GM19023 (cell line): Measurements from ENCODE around the gene RPS5.
"Not testable (repeated sequence)": the region's sequence is repeated elsewhere in the genome, so short reads cannot be mapped to it uniquely, and the experiment has no call there.

Experiments
- ATAC-seq: cut with Tn5 transposase; IDR thresholded peaks from one replicate; pipeline ENCODE4 v1.9.1; 2021; ENCODE audit warnings: mild to moderate bottlenecking, moderate library complexity; ENCODE audit not compliant: unreplicated experiment

RPS5 gene

DNA sequence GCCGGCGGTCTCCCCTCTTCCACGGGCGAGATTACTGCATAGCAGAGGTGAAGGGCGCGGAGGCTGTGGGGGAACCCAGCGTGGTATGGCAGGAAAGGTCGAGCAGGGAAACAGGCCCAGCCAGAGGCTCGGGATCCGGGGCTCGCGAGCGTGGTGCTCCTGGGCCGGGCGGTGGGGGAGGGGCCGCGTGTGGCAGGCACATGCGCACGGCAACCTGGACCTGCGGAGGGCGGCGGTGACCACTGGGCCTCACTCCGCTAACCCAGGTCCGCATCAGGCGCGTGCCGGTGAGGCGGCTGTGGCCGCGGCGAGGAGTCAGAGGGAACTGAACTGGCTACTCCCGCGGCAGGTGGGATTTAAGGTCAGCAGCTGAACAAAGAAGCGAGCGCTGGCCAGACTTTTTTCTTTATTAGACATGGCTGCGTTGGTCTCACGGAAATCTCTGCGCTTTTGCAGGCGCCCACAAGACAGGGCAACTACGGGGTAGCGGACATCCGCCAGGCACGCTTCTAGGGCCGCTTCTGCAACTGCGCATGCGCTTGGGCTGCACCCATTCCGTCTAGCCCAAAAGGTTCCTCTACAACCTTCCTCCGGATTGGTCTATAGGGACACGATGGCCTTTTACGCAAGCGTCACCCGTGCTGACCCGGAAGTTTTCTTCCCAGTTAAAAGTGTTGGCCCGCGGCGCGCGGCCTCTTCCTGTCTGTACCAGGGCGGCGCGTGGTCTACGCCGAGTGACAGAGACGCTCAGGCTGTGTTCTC lies at the start of gene RPS5:
RPS5 (plus strand) TSS at position 694 of the 762 bp plus-strand sequence. CDS start 869 bp downstream, outside the sequence.
- ATAC-seq = peak; percentile 80

DNA sequence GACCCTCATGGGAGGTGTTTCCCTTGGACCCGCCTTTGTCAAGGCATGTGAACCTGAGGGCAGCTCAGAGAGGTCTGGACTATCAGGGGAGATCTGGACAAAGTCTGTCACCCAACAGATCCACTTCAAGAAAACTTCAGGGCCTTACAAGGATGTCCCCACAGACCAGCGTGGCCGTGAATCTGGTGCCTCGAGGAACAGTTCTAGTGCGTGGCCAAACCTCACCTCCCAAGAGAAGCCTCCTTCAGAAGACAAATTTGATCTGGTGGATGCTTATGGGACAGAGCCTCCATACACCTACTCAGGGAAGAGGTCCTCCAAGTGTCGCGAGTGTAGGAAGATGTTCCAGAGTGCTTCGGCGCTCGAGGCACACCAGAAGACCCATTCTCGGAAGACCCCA lies 48.7 kb upstream of the RPS5 start:
- ATAC-seq = no peak

DNA sequence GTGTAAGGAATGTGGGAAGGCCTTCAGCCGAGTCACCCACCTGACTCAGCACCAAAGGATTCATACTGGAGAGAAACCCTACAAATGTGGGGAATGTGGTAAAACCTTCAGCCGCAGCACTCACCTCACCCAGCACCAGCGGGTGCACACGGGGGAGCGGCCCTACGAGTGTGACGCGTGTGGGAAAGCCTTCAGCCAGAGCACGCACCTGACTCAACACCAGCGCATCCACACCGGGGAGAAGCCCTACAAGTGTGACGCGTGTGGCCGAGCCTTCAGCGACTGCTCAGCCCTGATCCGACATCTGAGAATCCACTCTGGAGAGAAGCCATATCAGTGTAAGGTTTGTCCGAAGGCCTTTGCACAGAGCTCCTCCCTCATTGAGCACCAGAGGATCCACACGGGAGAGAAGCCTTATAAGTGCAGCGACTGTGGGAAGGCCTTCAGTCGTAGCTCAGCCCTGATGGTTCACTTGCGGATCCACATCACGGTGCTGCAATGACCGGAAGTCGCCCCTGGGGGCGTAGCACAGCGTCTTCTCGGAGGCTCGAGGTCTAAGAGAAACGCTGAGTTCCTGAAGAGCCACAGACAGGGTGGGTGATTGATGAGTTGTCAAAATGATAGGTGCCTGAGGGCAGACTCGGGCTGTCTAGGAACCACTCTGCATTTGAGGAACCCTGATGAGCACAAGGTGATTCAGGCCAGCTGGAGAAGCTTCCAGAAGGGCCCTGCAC lies 48.1 kb upstream of the RPS5 start:
- no peak for ATAC-seq

DNA sequence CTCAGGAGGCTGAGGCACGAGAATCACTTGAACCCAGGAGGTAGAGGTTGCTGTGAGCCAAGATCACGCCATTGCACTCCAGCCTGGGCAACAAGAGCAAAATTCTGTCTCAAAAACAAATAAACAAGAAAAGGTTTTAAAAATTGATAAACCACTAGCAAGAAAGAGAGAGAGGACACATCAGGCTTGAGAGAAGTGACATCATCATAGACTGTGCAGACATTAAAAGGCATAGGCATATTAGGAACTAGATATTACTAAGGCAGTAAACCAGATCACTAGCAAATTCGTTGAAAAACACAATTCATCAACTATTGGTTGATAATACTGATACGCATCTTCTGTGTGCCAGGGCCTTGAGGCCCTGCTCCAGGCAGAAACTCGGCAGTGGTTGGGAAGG lies 41.5 kb upstream of the RPS5 start:
- no peak for ATAC-seq

DNA sequence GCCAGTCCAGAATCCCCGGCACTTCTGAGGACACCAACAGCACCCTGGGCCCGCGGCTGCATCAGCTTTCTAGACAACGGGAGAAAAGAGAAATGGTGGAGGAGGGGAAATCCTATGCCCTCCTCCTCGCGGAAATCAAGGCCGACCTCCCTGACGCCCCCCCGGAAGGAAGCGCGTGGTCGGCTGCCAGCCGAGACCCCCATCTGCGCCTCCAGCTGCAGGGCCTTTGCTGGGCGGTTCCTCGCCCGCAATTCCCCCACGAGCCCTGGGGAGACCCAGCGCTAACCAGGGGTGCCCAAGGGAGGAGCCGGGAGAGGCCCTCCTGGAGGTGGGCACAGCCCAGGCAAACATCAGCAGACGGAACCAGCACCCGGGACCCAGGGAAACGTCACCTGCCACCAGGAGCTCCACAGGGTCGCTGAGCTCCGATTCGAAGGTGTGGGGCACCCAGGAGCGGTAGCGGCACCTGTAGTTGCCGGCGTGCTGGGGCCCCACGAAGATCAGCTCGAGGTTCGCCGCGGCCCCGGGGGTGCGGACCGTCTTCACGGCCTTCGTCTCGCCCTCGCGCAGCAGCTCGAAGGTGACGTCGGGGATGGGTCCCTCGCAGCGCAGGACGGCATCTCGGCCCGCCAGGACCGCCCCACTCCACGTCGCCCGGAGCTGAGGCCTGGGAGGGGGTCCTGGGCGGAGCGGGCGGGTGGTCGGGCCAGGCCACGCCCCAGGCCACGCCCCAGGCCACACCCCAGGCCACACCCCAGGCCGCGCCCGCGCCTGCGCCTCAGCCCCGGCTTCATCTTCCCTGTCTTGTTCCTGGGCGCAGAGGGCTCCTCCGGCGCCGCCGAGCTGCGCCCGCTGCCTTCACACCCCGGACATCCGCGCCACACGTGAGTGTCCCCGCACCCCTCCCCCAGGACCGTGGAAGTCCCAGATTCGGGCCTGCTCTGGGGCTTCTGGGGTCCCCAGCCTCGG lies 39.8 kb upstream of the RPS5 start:
- peak; percentile 84 for ATAC-seq

DNA sequence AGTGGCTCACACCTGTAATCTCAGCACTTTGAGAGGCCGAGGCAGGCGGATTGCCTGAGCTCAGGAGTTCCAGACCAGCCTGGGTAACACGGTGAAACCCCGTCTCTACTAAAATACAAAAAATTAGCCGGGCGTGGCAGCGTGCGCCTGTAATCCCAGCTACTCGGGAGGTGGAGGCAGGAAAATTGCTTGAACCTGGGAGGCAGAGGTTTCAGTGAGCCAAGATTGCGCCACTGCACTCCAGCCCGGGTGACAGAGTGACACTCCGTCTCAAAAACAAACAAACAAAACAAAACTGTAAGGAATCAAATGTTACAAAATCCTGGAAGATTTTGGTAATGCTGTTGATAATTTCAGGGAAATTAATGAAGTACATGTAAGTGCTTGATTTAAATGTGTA lies 39.0 kb upstream of the RPS5 start:
- not testable (repeated sequence) for ATAC-seq

DNA sequence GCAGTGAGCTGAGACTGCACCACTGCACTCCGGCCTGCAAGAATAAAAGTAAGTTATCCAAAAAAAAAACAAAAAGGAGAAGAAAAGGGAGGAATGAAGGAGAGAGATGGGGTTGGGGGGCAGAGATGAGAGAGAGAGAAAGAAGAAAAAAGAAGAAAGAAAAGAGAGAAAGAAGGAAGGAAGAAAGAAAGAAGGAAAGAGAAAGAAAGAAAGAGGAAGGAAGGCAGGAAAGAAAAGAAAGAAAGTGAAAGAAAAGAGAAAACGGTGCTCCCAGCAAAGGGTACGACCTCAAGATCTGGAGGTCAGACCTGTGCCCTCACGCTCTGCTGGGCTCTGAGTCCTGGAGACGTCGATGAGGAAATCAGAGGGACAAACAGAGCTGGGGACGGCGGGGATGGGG lies 37.5 kb upstream of the RPS5 start:
- no peak for ATAC-seq

DNA sequence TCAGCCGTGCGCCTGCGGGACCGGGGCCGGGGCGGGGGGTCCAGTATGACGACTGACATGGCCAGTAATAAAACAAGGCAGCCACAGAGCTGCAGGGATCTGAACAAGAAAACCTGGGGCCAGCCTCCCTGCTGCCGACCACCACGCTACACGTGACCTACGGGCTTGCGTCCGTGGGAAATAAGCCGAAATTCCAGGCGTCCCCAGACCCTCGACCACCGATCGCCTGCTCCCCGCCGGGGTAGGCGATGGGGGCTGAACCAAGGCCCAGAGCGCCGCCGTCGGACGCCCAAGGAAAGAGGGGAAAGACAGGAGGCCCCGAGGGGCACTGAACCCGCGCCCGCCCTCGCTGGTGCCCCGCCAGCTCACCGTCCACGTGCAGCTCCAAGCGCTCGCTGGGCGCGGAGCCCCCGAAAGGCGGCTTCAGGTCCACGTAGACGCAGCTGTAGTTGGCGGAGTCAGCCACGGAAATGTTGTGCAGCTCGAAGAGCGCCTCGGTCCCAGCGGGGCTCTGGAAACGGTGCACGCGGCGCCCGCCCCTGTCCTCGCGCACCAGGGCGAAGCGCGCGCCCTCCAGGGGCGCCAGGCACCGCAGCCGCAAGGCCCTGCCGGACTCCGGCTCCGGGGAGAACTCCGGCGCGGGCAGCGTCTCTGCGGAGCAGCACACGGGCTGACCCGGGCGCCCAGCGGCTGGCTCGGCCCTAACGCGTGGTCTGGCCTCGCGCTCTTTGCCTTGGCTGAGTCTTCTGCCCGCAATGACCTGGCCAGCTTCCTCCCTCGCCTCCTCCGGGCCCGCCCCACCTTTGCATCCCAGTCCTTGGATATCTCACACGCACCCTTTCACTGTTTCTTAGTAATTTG lies 36.8 kb upstream of the RPS5 start:
- ATAC-seq = no peak

DNA sequence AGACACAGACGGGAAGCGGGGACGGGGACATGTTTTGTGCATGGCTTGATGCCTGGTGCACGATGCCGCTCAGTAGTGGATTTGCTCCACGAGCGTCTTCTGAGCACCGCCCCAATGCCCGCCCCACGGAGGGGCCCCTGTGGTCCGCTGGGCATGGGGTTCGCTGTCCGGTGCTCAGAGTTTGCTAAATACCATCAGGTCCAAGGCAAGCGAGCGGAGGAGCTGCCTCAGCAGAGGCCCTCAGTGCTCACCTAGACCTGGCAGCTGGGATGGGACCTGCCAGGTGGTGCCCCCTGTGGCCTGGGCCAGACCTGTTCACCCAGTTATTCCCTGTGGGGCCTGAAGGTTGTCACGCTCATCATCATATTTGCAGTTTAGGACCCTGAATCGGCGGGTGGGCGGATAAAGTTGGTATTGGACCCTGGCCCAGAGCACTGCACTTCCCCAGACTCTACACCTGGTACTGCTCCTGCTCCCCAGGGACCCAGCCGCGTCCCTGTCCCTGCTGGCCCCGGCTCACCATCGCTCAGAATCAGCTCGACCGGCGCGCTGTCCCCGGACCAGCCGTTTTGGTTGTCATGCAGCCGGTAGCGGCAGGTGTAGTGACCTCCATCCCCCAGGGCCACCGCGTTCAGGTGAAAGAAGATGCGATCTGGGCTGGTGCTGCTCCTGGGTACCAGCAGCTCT lies 36.1 kb upstream of the RPS5 start:
- no peak for ATAC-seq

DNA sequence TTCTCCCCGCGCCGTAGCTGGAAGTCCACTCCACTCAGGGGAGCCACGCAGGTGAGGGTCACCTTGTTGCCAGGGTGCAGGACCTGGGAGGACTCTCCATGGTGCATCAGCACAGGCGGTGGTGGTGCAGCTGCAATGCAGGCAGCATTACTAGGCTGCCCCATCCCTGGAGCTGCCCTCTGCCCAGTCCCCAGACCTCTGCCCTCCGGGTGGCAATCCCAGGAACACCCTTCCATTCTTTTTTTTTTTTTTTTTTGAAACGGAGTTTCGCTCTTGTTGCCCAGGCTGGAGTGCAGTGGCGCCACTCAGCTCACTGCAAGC lies 35.6 kb upstream of the RPS5 start:
- ATAC-seq = no peak

DNA sequence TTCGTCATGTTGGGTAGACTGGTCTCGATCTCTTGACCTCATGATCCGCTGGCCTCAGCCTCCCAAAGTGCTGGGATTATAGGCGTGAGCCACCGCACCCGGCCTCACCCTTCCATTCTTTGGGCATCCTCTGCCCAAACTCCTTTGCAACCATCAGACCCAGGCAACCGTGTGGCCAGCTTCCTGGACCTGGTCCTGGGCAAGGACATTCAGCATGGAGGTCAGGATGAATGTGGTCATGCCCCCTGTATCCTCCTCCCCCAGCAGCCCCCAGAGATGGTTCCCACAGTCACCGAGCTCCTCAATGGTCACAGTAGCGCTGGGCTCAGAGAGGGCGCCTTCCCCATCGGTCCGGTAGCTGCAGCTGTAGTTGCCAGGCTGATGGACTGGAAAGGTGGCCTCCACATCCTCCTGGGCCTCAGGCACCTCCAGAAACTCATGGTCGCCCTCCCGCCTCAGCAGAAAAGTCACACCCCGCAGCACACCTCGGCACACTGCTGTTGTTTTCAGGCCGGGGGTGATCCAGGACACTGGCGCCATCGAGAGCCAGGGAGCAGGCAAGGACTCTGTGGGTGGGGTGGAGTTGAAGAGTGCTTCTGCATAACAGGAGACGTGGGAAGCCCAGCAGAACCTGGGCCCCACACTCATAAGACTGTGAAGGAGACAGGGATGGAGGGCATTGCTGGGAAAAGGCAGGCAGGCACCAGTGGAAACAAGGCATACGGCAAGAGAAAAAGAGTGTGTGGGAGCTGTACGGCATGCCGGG lies 34.9 kb upstream of the RPS5 start:
- no peak for ATAC-seq

DNA sequence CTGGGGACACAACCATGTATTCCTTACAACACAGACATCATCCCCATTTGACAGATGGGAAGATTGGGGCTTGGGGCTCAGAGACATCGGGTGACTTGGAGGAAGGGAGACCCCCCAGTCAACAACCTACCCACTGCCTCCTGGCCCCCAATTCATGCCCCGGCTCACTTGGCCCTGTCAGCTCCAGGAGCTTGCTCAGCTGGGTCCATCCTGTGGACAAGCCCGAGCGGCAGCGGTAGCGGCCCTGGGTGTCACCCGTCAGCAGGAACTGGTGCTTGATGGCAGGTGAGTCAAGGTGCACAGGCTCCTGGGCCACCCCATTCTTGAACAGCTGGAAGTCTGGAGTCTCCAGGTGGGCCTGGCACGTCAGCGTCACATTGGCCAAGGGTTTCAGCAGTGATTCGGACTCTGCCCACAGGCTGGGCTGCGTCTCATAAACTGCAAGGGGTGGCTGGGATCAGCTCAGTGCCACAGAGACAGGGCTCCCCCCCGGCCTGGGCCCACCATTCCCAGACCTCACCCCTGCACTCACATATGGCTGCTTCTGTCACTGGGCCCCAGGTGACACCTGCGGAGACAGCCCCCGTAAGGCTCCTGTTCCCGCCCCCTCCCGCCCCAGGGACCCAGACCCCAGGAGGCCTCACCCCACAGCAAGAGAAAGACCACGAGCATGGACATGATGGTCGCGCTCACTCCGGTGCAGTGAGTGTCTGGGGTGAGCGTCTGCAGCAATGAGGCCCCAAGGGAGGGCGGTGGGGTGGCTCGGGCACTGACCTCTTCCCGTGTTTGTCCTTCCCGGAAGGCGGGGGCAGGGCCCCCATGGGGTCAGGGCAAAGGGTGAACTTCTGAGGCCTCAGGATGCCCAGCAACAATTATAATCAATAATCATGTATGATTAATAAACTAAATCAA lies 34.1 kb upstream of the RPS5 start, which contains the start of gene A1BG:
A1BG (minus strand) TSS at position 733 of the 912 bp plus-strand sequence; CDS start at position 678, 55 bp downstream.
- no peak for ATAC-seq

DNA sequence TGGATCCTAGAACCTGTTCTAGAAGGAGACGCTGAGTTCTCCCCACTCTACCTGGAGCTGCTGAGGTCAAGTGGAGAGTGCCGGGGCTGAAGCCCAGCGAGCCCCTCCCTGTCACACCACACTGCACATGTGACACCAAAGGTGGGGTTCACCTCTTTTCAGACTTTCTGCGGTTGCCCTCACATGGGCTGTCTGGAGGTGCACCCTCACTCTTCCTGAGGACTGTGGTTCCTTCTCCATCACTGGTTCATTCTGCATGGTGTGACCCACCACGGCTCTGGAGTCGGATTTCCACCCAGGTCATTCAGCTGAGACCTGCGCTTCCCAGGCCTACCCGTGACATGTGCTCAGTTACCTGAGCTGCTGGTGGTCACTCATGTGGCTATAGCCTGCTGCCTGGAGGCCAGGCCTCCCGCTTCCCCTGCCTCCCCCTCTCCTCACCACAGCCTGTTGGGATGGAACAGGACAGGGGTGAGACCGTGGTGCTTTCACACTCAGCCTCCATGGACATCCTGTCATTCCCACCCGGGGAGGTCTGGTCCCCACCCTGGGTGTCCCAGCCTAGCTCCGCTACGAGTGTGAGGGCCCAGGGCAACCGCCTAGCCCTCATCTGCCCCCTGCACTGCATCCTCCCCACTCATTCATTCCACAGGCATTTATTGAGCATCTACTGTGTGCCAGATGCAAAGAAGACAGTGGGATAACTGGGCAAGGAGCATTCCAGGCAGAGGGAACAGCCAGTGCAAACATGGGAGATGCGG lies 33.2 kb upstream of the RPS5 start:
- no peak for ATAC-seq

DNA sequence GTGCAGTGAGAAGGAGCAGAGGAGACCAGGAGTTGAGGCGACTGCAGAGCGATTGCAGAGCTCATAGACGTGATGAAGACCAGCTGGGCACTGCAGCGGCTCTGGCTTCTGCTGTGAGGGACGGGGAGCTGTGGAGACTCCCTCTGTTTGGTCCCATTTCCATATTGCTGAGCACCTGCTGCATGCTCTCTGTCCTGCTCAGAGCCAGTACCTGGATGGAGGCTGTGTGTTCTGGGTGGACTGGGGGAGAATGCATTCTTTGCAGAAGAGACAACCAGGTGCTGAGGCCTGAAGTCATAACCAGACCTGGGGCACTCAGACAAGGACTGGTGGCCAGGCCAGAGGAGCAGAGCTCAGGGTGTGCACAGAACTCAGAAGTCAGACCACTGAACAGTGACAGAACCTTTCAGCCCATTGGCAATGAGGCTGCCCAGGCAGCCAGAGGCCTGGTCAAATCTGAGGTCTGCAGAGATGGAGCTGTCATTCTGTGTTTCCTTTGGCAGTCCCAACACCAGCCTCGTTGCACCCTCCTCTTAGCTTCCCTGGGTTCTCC lies 32.5 kb upstream of the RPS5 start:
- no peak for ATAC-seq

DNA sequence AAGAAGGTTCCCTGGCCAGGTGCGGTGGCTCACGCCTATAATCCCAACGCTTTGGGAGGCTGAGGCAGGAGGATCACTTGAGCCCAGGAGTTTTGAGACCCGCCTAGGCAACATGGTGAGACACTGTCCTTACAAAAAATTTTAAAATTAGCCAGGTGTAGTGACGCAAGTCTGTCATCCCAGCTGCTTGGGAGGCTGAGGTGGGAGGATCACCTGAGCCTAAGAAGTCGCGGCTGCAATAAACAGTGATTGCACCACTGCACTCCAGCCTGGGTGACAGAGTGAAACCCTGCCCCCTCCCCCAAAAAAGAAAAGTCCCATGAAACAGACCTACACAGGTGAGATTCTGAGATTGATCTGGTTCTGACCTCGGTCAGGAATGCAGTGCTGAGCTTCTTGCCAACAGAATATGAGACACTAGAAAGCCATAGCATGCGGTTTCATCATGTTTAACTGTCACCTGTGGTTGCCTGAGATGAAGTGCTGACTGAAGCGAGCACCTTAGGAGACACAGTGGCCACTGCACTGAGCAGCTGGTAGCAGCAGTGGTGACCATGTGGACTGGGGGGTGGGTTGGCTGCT lies 31.8 kb upstream of the RPS5 start:
- ATAC-seq = no peak

DNA sequence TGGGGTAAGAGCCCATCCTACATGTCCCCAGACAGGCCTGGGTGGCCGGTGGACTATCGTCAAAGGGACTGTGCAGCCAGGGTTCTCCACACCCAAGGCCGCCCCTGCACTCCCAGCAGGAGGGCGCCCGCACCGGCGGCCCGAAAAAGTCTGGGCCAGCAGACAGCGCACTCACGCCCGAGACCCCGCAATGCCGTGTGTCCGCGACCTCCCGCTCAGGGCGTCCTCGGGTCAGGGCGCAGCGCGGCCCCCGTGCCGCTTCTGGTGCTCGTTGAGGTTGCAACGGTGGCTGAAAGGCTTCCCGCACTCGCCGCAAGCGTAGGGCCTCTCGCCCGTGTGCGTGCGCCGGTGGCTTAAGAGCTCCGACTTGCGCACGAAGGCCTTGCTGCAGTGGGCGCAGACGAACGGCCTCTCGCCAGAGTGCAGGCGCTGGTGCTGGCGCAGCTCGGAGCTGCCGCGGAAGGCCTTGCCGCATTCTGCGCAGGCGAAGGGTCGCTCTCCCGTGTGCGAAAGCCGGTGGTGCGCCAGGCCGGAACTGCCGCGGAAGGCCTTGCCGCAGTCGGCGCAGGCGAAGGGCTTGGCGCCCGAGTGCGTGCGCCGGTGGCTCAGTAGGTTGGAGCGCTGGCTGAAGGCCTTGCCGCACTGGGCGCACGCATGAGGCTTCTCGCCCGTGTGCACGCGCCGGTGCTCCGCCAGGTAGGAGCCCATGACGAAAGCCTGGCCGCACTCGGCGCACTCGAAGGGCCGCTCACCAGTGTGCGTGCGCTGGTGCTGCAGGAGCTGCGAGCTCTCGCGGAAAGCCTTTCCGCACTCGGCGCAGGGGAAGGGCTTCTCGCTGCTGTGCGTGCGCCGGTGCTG lies 30.9 kb upstream of the RPS5 start:
- ATAC-seq = no peak
